Psoas muscle (tissue), 8 donors: ENCODE measurements around the gene BTBD16. TPM values are rescaled to one million over a fixed set of nuclear protein-coding genes. Genes with fewer than 3 reads are reported as not detected.

Experiments used
- ATAC-seq, 4 donors: fragments of 200-7000 bp; cut with Tn5 transposase; one replicate each; pipeline ENCODE4 v1.9.1; 2020; ENCODE audit warnings: moderate library complexity in 3 of 4, mild to moderate bottlenecking in 2 of 4
- DNase-seq, 2 donors: peaks; one replicate each; pipeline ENCODE4 v3.0.0-alpha.2; 2020
- H3K27ac ChIP-seq: fragments of 200-600 bp; one replicate; pipeline ENCODE4 v1.8.0; 2022
- H3K27me3 ChIP-seq, 3 donors: fragments of 200-600 bp in 1 of 3; one replicate each; pipeline versions ENCODE4 v1.6.1 to v1.8.0; 2013 to 2022; ENCODE audit warnings: low read length in 2 of 3, mild to moderate bottlenecking in 2 of 3, moderate library complexity in 1 of 3; ENCODE audit not compliant: insufficient read depth in 3 of 3
- H3K36me3 ChIP-seq, 2 donors: fragments of 200-600 bp in 1 of 2; one replicate each; pipeline versions ENCODE4 v1.6.1 to v1.8.0; 2013 to 2022; ENCODE audit warnings: low read depth in 1 of 2, mild to moderate bottlenecking in 1 of 2, moderate library complexity in 1 of 2; ENCODE audit not compliant: insufficient read depth in 1 of 2
- H3K4me1 ChIP-seq: fragments of 200-600 bp; one replicate; pipeline ENCODE4 v1.8.0; 2022
- H3K4me3 ChIP-seq: fragments of 200-600 bp; one replicate; pipeline ENCODE4 v1.8.0; 2022; ENCODE audit warnings: mild to moderate bottlenecking
- H3K9me3 ChIP-seq: fragments of 200-600 bp; one replicate; pipeline ENCODE4 v1.8.0; 2022
- CTCF ChIP-seq: fragments of 200-600 bp; IDR thresholded peaks from one replicate; pipeline ENCODE4 v1.8.0; 2022; ENCODE audit warnings: antibody characterized with exemption
- WGBS, 3 donors: extraction: QIAGEN DNeasy Blood & Tissue Kit; methylation state at CpG; one replicate each; pipeline versions ENCODE4 v1.1.6 to v1.1.7; 2013; 5-methylcytosine and 5-hydroxymethylcytosine counted together
- intact Hi-C, 2 donors: fragments of 100-400 bp; cut with DNase I; formaldehyde crosslinking; loops; one replicate each; pipeline versions ENCODE4 v1.11.0 to v1.14.2; 2022
- polyA plus RNA-seq, 3 donors: library from polyadenylated mRNA; stranded (reverse); fragments of 200-250 nt; gene quantifications; one replicate each; pipeline ENCODE4 v1.2.3, GENCODE V29; 2013
- total RNA-seq, 4 donors: library from RNA; stranded (reverse); fragmentation: NEBNext Ultra II Directional in 2 of 4; extraction: Animal tissue kit (Norgen Biotek cat#: 25700) in 2 of 4; gene quantifications; one replicate each; pipeline versions ENCODE4 v1.2.1 to v1.2.4, GENCODE V29; 2021 to 2023
- donor health status: healthy with polysubstance abuse.
- donor health status: DM: no; HTN: no; CAD: no; lungs with moderate emphysema.
- donor health status: Bipolar disorder and iron deficiency.
- donor health status: healthy.
- donor health status: DM: yes; HTN: yes; CAD: no.
- donor health status: DM: no; HTN: no; CAD: no.
- donor health status: DM: no; HTN: no; CAD: no.
- donor health status: DM: yes; HTN: yes; CAD: no.

The BTBD16 gene
- total and polyA plus RNA-seq, 7 donors = 0.14 to 0.58 (median 0.32) TPM; not detected in 4

DNA sequence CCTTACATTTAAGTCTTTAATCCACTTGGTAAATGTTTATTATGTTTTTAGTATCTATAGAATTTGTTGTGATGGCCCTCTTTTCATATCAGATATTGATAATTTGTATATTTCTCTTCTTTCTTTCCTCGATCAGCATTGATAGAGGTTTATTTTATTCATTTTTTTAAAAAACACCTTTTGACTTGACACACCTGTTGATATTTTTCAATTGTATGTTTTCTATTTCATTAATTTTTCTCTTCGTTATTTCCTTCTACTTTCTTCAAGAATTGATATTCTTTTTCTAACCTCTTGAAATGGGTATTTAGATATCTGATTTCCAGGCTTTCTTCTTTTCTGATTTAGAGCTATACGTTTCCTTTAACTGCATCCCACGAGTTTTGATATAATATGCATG is 50.9 kb downstream of the BTBD16 start:
- peaks cover 0 to 3% (median 0%) of the 10 kb centered on the region in 3 donors for H3K27me3 ChIP-seq
- peaks cover 8% of the 10 kb centered on the region for H3K9me3 ChIP-seq
- no peak overlapping the region for H3K4me3 ChIP-seq
- H3K36me3 ChIP-seq = no peaks in the 10 kb centered on the region
- ATAC-seq (no peak), DNase-seq (no peak)
- H3K4me1 ChIP-seq = no peaks in the 10 kb centered on the region
- intact Hi-C loops = no loop called here
- WGBS, 3 donors = 65 to 86% (median 68%) methylated on average over 4 of the region's 4 CpGs
- no peak overlapping the region for H3K27ac ChIP-seq
- no peak for TF ChIP-seq CTCF

DNA sequence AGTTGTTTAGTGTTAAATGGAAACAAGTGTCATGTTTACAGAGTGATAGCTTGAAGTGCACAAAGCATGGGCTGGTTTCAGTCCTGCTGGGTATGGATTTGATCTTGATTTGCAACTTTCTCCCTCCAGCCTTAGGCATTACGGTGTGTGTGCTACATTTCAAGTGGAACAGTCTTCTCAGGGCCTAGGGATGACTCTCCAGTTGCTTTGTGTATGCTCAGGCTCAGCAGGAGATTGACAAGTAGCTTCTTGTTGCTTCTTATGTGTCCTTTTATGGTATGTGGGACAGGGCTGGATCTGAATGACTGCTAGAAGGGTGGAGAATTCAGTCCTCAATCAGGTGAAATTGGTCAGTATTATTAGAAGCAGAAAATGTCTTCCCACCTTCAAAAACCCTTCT is 52.1 kb downstream of the BTBD16 start:
- peaks cover 8% of the 10 kb centered on the region for H3K9me3 ChIP-seq
- DNase-seq (no peak), ATAC-seq (no peak)
- peaks cover 0 to 3% (median 0%) of the 10 kb centered on the region in 3 donors for H3K27me3 ChIP-seq
- intact Hi-C loops = no loop called here
- H3K27ac ChIP-seq = no peak overlapping the region
- no peaks in the 10 kb centered on the region for H3K36me3 ChIP-seq
- no peak for TF ChIP-seq CTCF
- H3K4me1 ChIP-seq = no peaks in the 10 kb centered on the region
- WGBS, 3 donors = 65 to 84% (median 78%) methylated on average over 1 of the region's 1 CpG
- H3K4me3 ChIP-seq = no peak overlapping the region

GRCh38 chr10:122323941-122324675 is 53.0 kb downstream of the BTBD16 start:
- ATAC-seq (peak; percentile 67 to 89 (median 81)), DNase-seq (no peak)
- intact Hi-C loops = no loop called here
- Histone ChIP-seq H3K4me1 (no peaks in the 10 kb centered on the region), H3K27me3 (peaks cover 0 to 3% (median 0%) of the 10 kb centered on the region in 3 donors), H3K4me3 (no peak overlapping the region), H3K9me3 (peaks cover 8% of the 10 kb centered on the region), H3K27ac (no peak overlapping the region), H3K36me3 (no peaks in the 10 kb centered on the region)
- 89 to 92% (median 90%) methylated on average over 5 of the region's 5 CpGs for WGBS, 3 donors
- no peak for TF ChIP-seq CTCF

- 83 to 92% (median 89%) methylated on average over 2 of the region's 2 CpGs for WGBS, 3 donors
- intact Hi-C loops = no loop called here
- TF ChIP-seq CTCF = no peak
- Histone ChIP-seq H3K4me1 (no peaks in the 10 kb centered on the region), H3K9me3 (no peaks in the 10 kb centered on the region), H3K4me3 (no peak overlapping the region), H3K27ac (no peak overlapping the region), H3K27me3 (peaks cover 0 to 3% (median 0%) of the 10 kb centered on the region in 3 donors), H3K36me3 (no peaks in the 10 kb centered on the region)
- ATAC-seq = no peak
- no peak for DNase-seq
Measured at GRCh38 chr10:122325235-122325634, 54.1 kb downstream of the BTBD16 start.
